Measurements from ENCODE around the gene U2AF1L4.

The U2AF1L4 gene

GRCh38 chr19:35718345-35719041 lies 26.7 kb downstream of the U2AF1L4 start:
- DNase-seq (ENCODE audit: extremely low read depth, low read depth): no peak

GRCh38 chr19:35717665-35718344 lies 27.4 kb downstream of the U2AF1L4 start, which contains the start of gene KMT2B:
KMT2B (plus strand) TSS chr19:35718003; CDS start chr19:35718019, 16 bp downstream.
- peak; percentile 89 for DNase-seq (ENCODE audit: extremely low read depth, low read depth)
- TF ChIP-seq CTCF (IDR thresholded peaks at IDR 0.05; ENCODE audit: low read depth, low read length): no peak

More at GRCh38 chr19:35718345-35719041, 26.7 kb downstream of the U2AF1L4 start:
- TF ChIP-seq CTCF (IDR thresholded peaks at IDR 0.05; ENCODE audit: low read depth, low read length): no peak

- peak; percentile 86 for TF ChIP-seq CTCF (IDR thresholded peaks at IDR 0.05; ENCODE audit: low read depth, low read length)
- DNase-seq (ENCODE audit: extremely low read depth, low read depth): peak; percentile 55
Measured at GRCh38 chr19:35716801-35717664, 28.2 kb downstream of the U2AF1L4 start.

GRCh38 chr19:35715981-35716800 lies 29.0 kb downstream of the U2AF1L4 start:
- DNase-seq (ENCODE audit: extremely low read depth, low read depth): no peak
- no peak for TF ChIP-seq CTCF (IDR thresholded peaks at IDR 0.05; ENCODE audit: low read depth, low read length)

GRCh38 chr19:35715355-35715809 lies 29.8 kb downstream of the U2AF1L4 start:
- no peak for TF ChIP-seq CTCF (IDR thresholded peaks at IDR 0.05; ENCODE audit: low read depth, low read length)

GRCh38 chr19:35714601-35715354 lies 30.4 kb downstream of the U2AF1L4 start:
- DNase-seq (ENCODE audit: extremely low read depth, low read depth): no peak
- no peak for TF ChIP-seq CTCF (IDR thresholded peaks at IDR 0.05; ENCODE audit: low read depth, low read length)

More at GRCh38 chr19:35715355-35715809, 29.8 kb downstream of the U2AF1L4 start:
- DNase-seq (ENCODE audit: extremely low read depth, low read depth): no peak

Data from AG09319 (cell line).